WTC11 (cell line): ENCODE data around the gene MACF1.

Source experiments
- ARID4B ChIP-seq: sonication (generic); formaldehyde crosslinking; IDR thresholded peaks from 2 replicates; pipeline ENCODE4 v1.8.0; 2023; ENCODE audit warnings: missing genetic modification reagents, mild to moderate bottlenecking, borderline replicate concordance
- CTCF ChIP-seq: fragments of 200-600 bp; IDR thresholded peaks from 2 replicates; pipeline ENCODE4 v1.8.0; 2022; ENCODE audit warnings: antibody characterized with exemption
- E2F5 ChIP-seq: sonication (generic); formaldehyde crosslinking; IDR thresholded peaks from 2 replicates; pipeline ENCODE4 v1.8.1; 2022; ENCODE audit warnings: mild to moderate bottlenecking, moderate library complexity, missing genetic modification reagents
- ELF4 ChIP-seq: sonication (generic); formaldehyde crosslinking; IDR thresholded peaks from 2 replicates; pipeline ENCODE4 v1.8.1; 2022; ENCODE audit warnings: low read depth, mild to moderate bottlenecking, moderate library complexity, missing genetic modification reagents
- ESRRA ChIP-seq: sonication (generic); formaldehyde crosslinking; IDR thresholded peaks from 2 replicates; pipeline ENCODE4 v1.8.1; 2022; ENCODE audit warnings: mild to moderate bottlenecking, missing genetic modification reagents, borderline replicate concordance
- KAT7 ChIP-seq: sonication (generic); formaldehyde crosslinking; IDR thresholded peaks from 2 replicates; pipeline ENCODE4 v1.8.1; 2023; ENCODE audit warnings: missing genetic modification reagents, mild to moderate bottlenecking, borderline replicate concordance
- MAX ChIP-seq: sonication (generic); formaldehyde crosslinking; IDR thresholded peaks from 2 replicates; pipeline ENCODE4 v1.8.0; 2022; ENCODE audit warnings: mild to moderate bottlenecking, missing genetic modification reagents
- MLX ChIP-seq: sonication (generic); formaldehyde crosslinking; IDR thresholded peaks from 2 replicates; pipeline ENCODE4 v1.8.1; 2023; ENCODE audit warnings: mild to moderate bottlenecking, missing genetic modification reagents, moderate library complexity
- RELA ChIP-seq: sonication (generic); formaldehyde crosslinking; IDR thresholded peaks from 2 replicates; pipeline ENCODE4 v1.8.1; 2022; ENCODE audit warnings: missing genetic modification reagents, mild to moderate bottlenecking, borderline replicate concordance
- TP53 ChIP-seq: sonication (generic); formaldehyde crosslinking; IDR thresholded peaks from 2 replicates; pipeline ENCODE4 v1.8.1; 2023; ENCODE audit warnings: mild to moderate bottlenecking, missing genetic modification reagents
- USF2 ChIP-seq: sonication (generic); formaldehyde crosslinking; IDR thresholded peaks from 2 replicates; pipeline ENCODE4 v1.8.1; 2023; ENCODE audit warnings: mild to moderate bottlenecking, missing genetic modification reagents, moderate library complexity

- TF ChIP-seq CTCF (no peak), ELF4 (CRISPR knock-in tag) (no peak), E2F5 (CRISPR knock-in tag) (no peak), MLX (CRISPR knock-in tag) (no peak), MAX (no peak), USF2 (CRISPR knock-in tag) (no peak), TP53 (no peak), KAT7 (CRISPR knock-in tag) (no peak), RELA (no peak), ESRRA (CRISPR knock-in tag) (no peak), ARID4B (CRISPR knock-in tag) (no peak)
These were observed 38.8 kb downstream of the MACF1 start for GRCh38 chr1:39243302-39243701.
